Skeletal muscle tissue (tissue), 5 donors: ENCODE data around the gene DNAJB4. TPM values are rescaled to one million over a fixed set of nuclear protein-coding genes. Genes with fewer than 3 reads are reported as not detected.
A peak's percentile ranks its signal among the peaks of the same experiment; 100 is the strongest.
"Not testable (repeated sequence)": the region's sequence is repeated elsewhere in the genome, so short reads cannot be mapped to it uniquely, and the experiment has no call there.

Experiments
- H3K27ac ChIP-seq: one replicate; pipeline ENCODE4 v1.7.0; 2013; ENCODE audit warnings: mild to moderate bottlenecking, low read depth, low read length, inconsistent platforms
- H3K27me3 ChIP-seq, 3 donors: one replicate each; pipeline ENCODE4 v1.7.0; 2013; ENCODE audit warnings: low read length in 3 of 3; ENCODE audit not compliant: control insufficient read depth in 3 of 3, insufficient read depth in 3 of 3
- H3K36me3 ChIP-seq, 3 donors: one replicate each; pipeline ENCODE4 v1.7.0; 2013; ENCODE audit warnings: low read length in 3 of 3; ENCODE audit not compliant: control insufficient read depth in 3 of 3, insufficient read depth in 3 of 3
- H3K4me1 ChIP-seq, 3 donors: one replicate each; pipeline ENCODE4 v1.7.0; 2013; ENCODE audit warnings: low read length in 3 of 3, mild to moderate bottlenecking in 3 of 3; ENCODE audit not compliant: control insufficient read depth in 3 of 3, insufficient read depth in 3 of 3
- H3K4me3 ChIP-seq, 3 donors: one replicate each; pipeline ENCODE4 v1.7.0; 2013; ENCODE audit warnings: low read length in 3 of 3
- H3K9ac ChIP-seq, 3 donors: one replicate each; pipeline ENCODE4 v1.7.0; 2013; ENCODE audit warnings: low read length in 3 of 3, mild to moderate bottlenecking in 3 of 3, moderate library complexity in 2 of 3, low read depth in 1 of 3
- H3K9me3 ChIP-seq, 3 donors: one replicate each; pipeline ENCODE4 v1.7.0; 2013; ENCODE audit warnings: low read length in 3 of 3; ENCODE audit not compliant: control insufficient read depth in 3 of 3
- small RNA-seq: library from RNA; depleted of rRNA; stranded (forward); fragments of <200 nt; gene quantifications from one replicate; pipeline ENCODE3, GENCODE V24; 2014
- total RNA-seq: library from RNA; depleted of rRNA; stranded (reverse); fragments of >200 nt; gene quantifications from one replicate; pipeline ENCODE4 v1.2.3, GENCODE V29; 2014
- donor health status: Osteomylitis.

Gene DNAJB4
- total RNA-seq, 1 donor from 2014 or later = 53.8 TPM

- Histone ChIP-seq H3K4me3 (no peak overlapping the region), H3K27ac (no peak overlapping the region), H3K9ac (no peak overlapping the region), H3K4me1 (peaks cover 7 to 12% (median 9%) of the 10 kb centered on the region in 3 donors), H3K36me3 (no peaks in the 10 kb centered on the region), H3K9me3 (no peaks in the 10 kb centered on the region), H3K27me3 (no peaks in the 10 kb centered on the region)
Measured at GRCh38 chr1:78054972-78055371, 50.2 kb downstream of the DNAJB4 start.

- Histone ChIP-seq H3K9ac (no peak overlapping the region), H3K4me3 (peak overlapping the region in 1 of 3 donors; percentile 19), H3K27ac (no peak overlapping the region), H3K9me3 (no peaks in the 10 kb centered on the region), H3K4me1 (peaks cover 7 to 12% (median 9%) of the 10 kb centered on the region in 3 donors), H3K27me3 (no peaks in the 10 kb centered on the region), H3K36me3 (no peaks in the 10 kb centered on the region)
Measured at GRCh38 chr1:78055565-78056132, 50.9 kb downstream of the DNAJB4 start.

- no peak overlapping the region for H3K4me3 ChIP-seq
Measured at GRCh38 chr1:78058670-78059069, 53.9 kb downstream of the DNAJB4 start.

GRCh38 chr1:78060857-78061563 lies 56.3 kb downstream of the DNAJB4 start:
- Histone ChIP-seq H3K36me3 (no peaks in the 10 kb centered on the region), H3K9me3 (no peaks in the 10 kb centered on the region), H3K27me3 (no peaks in the 10 kb centered on the region), H3K4me3 (no peak overlapping the region), H3K27ac (peak overlapping the region; percentile 76), H3K4me1 (peaks cover 5 to 8% (median 7%) of the 10 kb centered on the region in 3 donors), H3K9ac (no peak overlapping the region)

More at GRCh38 chr1:78058670-78059069, 53.9 kb downstream of the DNAJB4 start:
- no peak overlapping the region for H3K9ac ChIP-seq
- no peak overlapping the region for H3K27ac ChIP-seq
- no peaks in the 10 kb centered on the region for H3K27me3 ChIP-seq
- H3K36me3 ChIP-seq = no peaks in the 10 kb centered on the region
- peaks cover 5 to 12% (median 7%) of the 10 kb centered on the region in 3 donors for H3K4me1 ChIP-seq
- H3K9me3 ChIP-seq = no peaks in the 10 kb centered on the region

- H3K4me1 ChIP-seq = peaks cover 5 to 8% (median 7%) of the 10 kb centered on the region in 3 donors
- H3K9ac ChIP-seq = no peak overlapping the region
- H3K27ac ChIP-seq = peak overlapping the region; percentile 76
- H3K9me3 ChIP-seq = no peaks in the 10 kb centered on the region
- no peaks in the 10 kb centered on the region for H3K36me3 ChIP-seq
- H3K27me3 ChIP-seq = no peaks in the 10 kb centered on the region
- peak overlapping the region in 1 of 3 donors; percentile 19 for H3K4me3 ChIP-seq
Measured at GRCh38 chr1:78061825-78062523, 57.2 kb downstream of the DNAJB4 start.

- H3K27me3 ChIP-seq, H3K9ac ChIP-seq, H3K4me3 ChIP-seq, H3K36me3 ChIP-seq, H3K9me3 ChIP-seq, H3K27ac ChIP-seq: not testable (repeated sequence)
- peaks cover 15 to 21% (median 16%) of the 10 kb centered on the region in 3 donors for H3K4me1 ChIP-seq
Measured at GRCh38 chr1:78064886-78065285, 60.1 kb downstream of the DNAJB4 start.

Small RNA genes lying within 50 kb of the gene (small RNA-seq; reads per million reads assigned to genes)
- 2.2 reads per million, percentile 86 among the genes with 10 or more reads in this experiment for gene AC103591.3

Other genes starting within 250 kb of the DNAJB4 start
- gene USP33, start 245.1 kb upstream of the DNAJB4 start, total RNA-seq = 79.9 TPM
- 19.8 TPM for gene MIGA1, start 225.3 kb upstream of the DNAJB4 start, total RNA-seq
- gene NEXN, start 116.3 kb upstream of the DNAJB4 start, total RNA-seq = 24.5 TPM
- gene FUBP1, start 25.9 kb upstream of the DNAJB4 start, total RNA-seq = 124 TPM
- 1.6 TPM for gene GIPC2, start 41.0 kb downstream of the DNAJB4 start, total RNA-seq